ENCODE data around the gene ANKRD6.
A peak's percentile ranks its signal among the peaks of the same experiment; 100 is the strongest.

Gene ANKRD6

DNA sequence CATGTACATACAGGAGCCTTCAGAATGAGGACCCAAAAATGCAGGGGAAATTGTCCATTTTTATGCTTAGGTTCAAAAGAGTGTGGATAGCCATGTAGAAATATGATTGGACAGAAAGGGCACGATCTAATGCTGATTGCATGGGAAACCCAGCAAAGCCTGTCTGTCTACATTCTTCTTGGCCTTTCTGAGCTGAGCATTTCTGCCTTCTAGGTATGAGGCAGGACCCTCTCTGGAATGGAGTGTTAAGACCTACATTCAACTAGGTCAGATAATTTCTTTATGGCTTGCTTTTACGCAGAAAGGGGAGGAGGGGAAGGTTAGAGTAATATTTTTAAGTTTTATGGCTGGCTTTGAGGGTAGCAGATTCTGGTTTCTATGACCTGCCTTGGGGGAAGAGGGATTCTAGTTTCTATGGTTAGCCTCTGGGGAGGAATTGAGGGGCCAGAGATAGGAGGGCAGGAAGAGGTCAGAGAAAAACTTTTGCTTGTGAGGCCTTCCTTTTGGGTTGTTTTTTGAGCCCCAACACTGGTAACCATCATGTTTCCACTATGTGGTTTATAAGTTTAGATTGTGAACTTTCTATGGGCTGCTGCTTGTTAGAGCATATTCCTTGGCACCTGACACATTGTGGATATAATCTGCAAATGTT, 142.1 kb downstream of the ANKRD6 start:
- H3K4me3 Mint-ChIP-seq = peak overlapping the region in 1 of 3 experiments; percentile 20
- no peaks in the 10 kb centered on the region for H3K9me3 Mint-ChIP-seq
- peaks cover 6% of the 10 kb centered on the region for H3K4me1 Mint-ChIP-seq
- peak overlapping the region in 2 of 3 experiments; percentile 68 to 86 for H3K27ac Mint-ChIP-seq
- no peak for TF ChIP-seq CTCF (IDR thresholded peaks at IDR 0.05; ENCODE audit: unreplicated experiment in 3 of 3)
- peaks cover 22% of the 10 kb centered on the region for H3K36me3 Mint-ChIP-seq (ENCODE audit: low read depth)
- no peaks in the 10 kb centered on the region for H3K27me3 Mint-ChIP-seq (ENCODE audit: low read depth)

- peaks cover 6% of the 10 kb centered on the region for H3K4me1 Mint-ChIP-seq
- no peak overlapping the region for H3K4me3 Mint-ChIP-seq
- H3K27ac Mint-ChIP-seq = peak overlapping the region in 1 of 3 experiments; percentile 86
- TF ChIP-seq CTCF (IDR thresholded peaks at IDR 0.05; ENCODE audit: unreplicated experiment in 3 of 3) = no peak
- peaks cover 20% of the 10 kb centered on the region for H3K36me3 Mint-ChIP-seq (ENCODE audit: low read depth)
- no peaks in the 10 kb centered on the region for H3K9me3 Mint-ChIP-seq
- no peaks in the 10 kb centered on the region for H3K27me3 Mint-ChIP-seq (ENCODE audit: low read depth)
These were observed 142.6 kb downstream of the ANKRD6 start for GRCh38 chr6:89575562-89575960.

GRCh38 chr6:89580997-89581666, 148.2 kb downstream of the ANKRD6 start:
- H3K27me3 Mint-ChIP-seq (ENCODE audit: low read depth) = no peaks in the 10 kb centered on the region
- TF ChIP-seq CTCF (IDR thresholded peaks at IDR 0.05; ENCODE audit: unreplicated experiment in 3 of 3) = no peak
- no peak overlapping the region for H3K4me3 Mint-ChIP-seq
- H3K36me3 Mint-ChIP-seq (ENCODE audit: low read depth) = peaks cover 3% of the 10 kb centered on the region
- H3K27ac Mint-ChIP-seq = no peak overlapping the region
- no peaks in the 10 kb centered on the region for H3K9me3 Mint-ChIP-seq
- no peaks in the 10 kb centered on the region for H3K4me1 Mint-ChIP-seq

- no peak overlapping the region for H3K27ac Mint-ChIP-seq
- TF ChIP-seq CTCF (IDR thresholded peaks at IDR 0.05; ENCODE audit: unreplicated experiment in 3 of 3) = no peak
- no peaks in the 10 kb centered on the region for H3K9me3 Mint-ChIP-seq
- H3K4me1 Mint-ChIP-seq = no peaks in the 10 kb centered on the region
- peaks cover 3% of the 10 kb centered on the region for H3K36me3 Mint-ChIP-seq (ENCODE audit: low read depth)
- H3K27me3 Mint-ChIP-seq (ENCODE audit: low read depth) = no peaks in the 10 kb centered on the region
- H3K4me3 Mint-ChIP-seq = no peak overlapping the region
These were observed 148.7 kb downstream of the ANKRD6 start for GRCh38 chr6:89581689-89582088.

- H3K4me1 Mint-ChIP-seq = no peaks in the 10 kb centered on the region
- no peaks in the 10 kb centered on the region for H3K27me3 Mint-ChIP-seq (ENCODE audit: low read depth)
- TF ChIP-seq CTCF (IDR thresholded peaks at IDR 0.05; ENCODE audit: unreplicated experiment in 3 of 3) = no peak
- no peak overlapping the region for H3K4me3 Mint-ChIP-seq
- peaks cover 3% of the 10 kb centered on the region for H3K36me3 Mint-ChIP-seq (ENCODE audit: low read depth)
- no peak overlapping the region for H3K27ac Mint-ChIP-seq
- H3K9me3 Mint-ChIP-seq = no peaks in the 10 kb centered on the region
These were observed 149.8 kb downstream of the ANKRD6 start for GRCh38 chr6:89582669-89583325.

Measured in nephron (organoid).